Uterus (tissue), 2 donors: ENCODE data around the gene ABCA1.
A peak's percentile ranks its signal among the peaks of the same experiment; 100 is the strongest.

Experiments used
- POLR2A ChIP-seq, 2 donors: fragments of 450-650 bp; IDR thresholded peaks; one replicate each; pipeline ENCODE4 v1.6.1; 2016; ENCODE audit warnings: antibody characterized with exemption in 2 of 2, mild to moderate bottlenecking in 1 of 2, moderate library complexity in 1 of 2
- TF ChIP-seq, protein P1 (sequence below), 4 experiments: fragments of 200-600 bp in 2 of 4; fragments of 450-650 bp in 2 of 4; sonication (generic) in 2 of 4; IDR thresholded peaks; one replicate each; pipeline ENCODE4 v1.5.1; 2016 to 2019; ENCODE audit warnings: antibody characterized with exemption in 4 of 4, mild to moderate bottlenecking in 2 of 4, moderate library complexity in 1 of 4

GRCh38 chr9:104808035-104808614 is 119.8 kb downstream of the ABCA1 start:
- TF ChIP-seq, protein P1, sequence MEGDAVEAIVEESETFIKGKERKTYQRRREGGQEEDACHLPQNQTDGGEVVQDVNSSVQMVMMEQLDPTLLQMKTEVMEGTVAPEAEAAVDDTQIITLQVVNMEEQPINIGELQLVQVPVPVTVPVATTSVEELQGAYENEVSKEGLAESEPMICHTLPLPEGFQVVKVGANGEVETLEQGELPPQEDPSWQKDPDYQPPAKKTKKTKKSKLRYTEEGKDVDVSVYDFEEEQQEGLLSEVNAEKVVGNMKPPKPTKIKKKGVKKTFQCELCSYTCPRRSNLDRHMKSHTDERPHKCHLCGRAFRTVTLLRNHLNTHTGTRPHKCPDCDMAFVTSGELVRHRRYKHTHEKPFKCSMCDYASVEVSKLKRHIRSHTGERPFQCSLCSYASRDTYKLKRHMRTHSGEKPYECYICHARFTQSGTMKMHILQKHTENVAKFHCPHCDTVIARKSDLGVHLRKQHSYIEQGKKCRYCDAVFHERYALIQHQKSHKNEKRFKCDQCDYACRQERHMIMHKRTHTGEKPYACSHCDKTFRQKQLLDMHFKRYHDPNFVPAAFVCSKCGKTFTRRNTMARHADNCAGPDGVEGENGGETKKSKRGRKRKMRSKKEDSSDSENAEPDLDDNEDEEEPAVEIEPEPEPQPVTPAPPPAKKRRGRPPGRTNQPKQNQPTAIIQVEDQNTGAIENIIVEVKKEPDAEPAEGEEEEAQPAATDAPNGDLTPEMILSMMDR (IDR thresholded peaks at IDR 0.05), result peak in 2 of 4 experiments; percentile 11 to 22
- no peak for TF ChIP-seq POLR2A (IDR thresholded peaks at IDR 0.05)
